Measurements from ENCODE around the gene RAD51AP1.

RAD51AP1 gene

DNA sequence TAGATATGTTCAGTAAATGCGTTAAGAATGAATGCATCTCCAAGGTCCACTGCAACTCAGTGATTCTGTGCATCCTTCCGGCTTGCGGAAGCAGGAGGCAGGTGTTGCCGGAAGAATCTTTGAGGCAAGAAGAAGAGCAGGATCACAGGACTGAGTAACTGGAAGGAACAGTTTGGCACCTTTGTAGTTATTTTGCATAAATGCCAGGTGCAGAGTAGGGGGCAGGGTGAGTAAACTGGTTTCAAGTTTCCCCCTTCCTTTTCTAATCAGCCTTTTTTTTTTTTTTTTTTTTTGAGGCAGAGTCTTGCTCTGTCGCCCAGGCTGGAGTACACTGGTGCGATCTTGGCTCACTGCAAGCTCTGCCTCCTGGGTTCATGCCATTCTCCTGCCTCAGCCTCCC is 45.6 kb downstream of the RAD51AP1 start:
- ChIA-PET POLR2A (no interaction called here), CTCF (no interaction called here)
- DNase-seq (ENCODE audit: extremely low spot score): no peak
- TF ChIP-seq ELF4 (IDR thresholded peaks at IDR 0.05) (no peak), TARDBP (IDR thresholded peaks at IDR 0.05) (no peak), CTBP1 (IDR thresholded peaks at IDR 0.05; ENCODE audit: borderline replicate concordance) (no peak), SP1 (IDR thresholded peaks at IDR 0.05) (no peak), SUZ12 (IDR thresholded peaks at IDR 0.05) (no peak), ARNT (IDR thresholded peaks at IDR 0.05) (no peak), FOXK2 (IDR thresholded peaks at IDR 0.05) (no peak), L3MBTL2 (conservative IDR thresholded peaks at IDR 0.05) (no peak), PKNOX1 (IDR thresholded peaks at IDR 0.05) (no peak)

DNA sequence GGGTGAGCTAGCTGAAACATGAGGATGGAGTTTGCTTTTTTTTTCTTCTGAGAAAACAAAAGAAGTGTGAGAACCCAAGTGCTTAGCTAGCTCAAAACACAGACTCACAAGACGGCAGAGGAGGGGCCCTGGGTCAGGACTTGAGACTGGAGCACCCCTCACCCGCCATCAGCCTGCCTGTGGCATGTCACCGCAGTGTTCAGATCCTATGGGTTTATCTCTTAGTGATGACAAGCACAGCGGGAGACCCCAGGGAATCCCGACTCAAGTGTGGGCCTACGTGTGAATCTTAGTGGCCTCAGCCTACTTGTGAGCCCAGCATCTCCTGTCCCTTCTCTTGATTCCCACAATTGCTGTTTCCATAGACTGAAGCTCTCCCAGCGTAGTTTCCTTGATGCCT is 46.2 kb downstream of the RAD51AP1 start:
- CTCF ChIA-PET: no interaction called here
- POLR2A ChIA-PET: no interaction called here
- no peak for DNase-seq (ENCODE audit: extremely low spot score)
- TF ChIP-seq PKNOX1 (IDR thresholded peaks at IDR 0.05) (no peak), ZNF384 (IDR thresholded peaks at IDR 0.05) (no peak), FOXA1 (IDR thresholded peaks at IDR 0.05) (no peak), TARDBP (IDR thresholded peaks at IDR 0.05) (no peak)

DNA sequence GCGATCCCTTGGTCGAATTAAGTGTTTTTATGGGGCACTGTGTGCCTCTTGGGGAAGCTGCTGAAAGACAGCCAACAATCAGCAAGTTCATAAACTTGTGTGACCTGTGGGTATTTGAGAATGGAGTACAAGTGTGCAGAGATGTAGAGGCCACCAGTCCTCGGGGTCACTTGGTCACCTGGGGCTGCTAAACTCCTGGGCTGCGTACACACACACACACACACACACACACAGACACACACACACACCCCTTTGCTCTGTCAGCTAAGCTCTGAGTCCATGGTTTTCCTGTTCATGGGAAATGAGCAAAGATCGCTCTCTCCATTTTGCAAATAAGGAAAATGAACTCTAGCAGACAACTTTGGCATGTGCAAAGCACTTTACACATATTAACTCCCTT is 47.8 kb downstream of the RAD51AP1 start:
- ChIA-PET POLR2A (no interaction called here), CTCF (interaction anchor here (0.7 kb wide), 1 partner anchor 10 kb away, joined by 3 read pairs; no protein-coding TSS in a partner anchor)
- no peak for DNase-seq (ENCODE audit: extremely low spot score)
- TF ChIP-seq SP1 (IDR thresholded peaks at IDR 0.05) (no peak), ZNF384 (IDR thresholded peaks at IDR 0.05) (no peak), HDGF (IDR thresholded peaks at IDR 0.05; ENCODE audit: borderline replicate concordance) (no peak), FOXA1 (IDR thresholded peaks at IDR 0.05) (no peak), CTBP1 (IDR thresholded peaks at IDR 0.05; ENCODE audit: borderline replicate concordance) (no peak), NFRKB (IDR thresholded peaks at IDR 0.05) (no peak)

DNA sequence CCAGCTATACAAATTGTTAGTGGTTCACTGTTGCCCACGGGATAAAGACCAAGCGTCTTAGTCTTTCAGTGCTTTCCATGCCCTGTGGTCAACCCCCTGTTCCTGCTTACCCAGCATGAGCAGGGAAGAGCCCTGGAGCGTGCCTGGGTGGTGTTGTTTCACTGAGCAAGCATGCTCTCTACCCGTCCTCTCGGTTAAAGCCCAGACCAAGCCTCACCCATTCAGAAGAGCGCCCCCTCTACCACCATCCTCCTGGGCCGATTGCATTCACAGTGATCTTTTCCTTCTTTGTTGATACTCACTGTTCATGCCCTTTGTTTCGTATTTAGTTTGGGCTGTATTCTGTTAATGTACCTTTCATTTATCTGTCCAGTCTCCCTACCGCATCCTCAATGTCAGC is 48.4 kb downstream of the RAD51AP1 start:
- no peak for DNase-seq (ENCODE audit: extremely low spot score)
- CTCF ChIA-PET: interaction anchor here (1.5 kb wide), 1 partner anchor 18 kb away, joined by 4 read pairs; no protein-coding TSS in a partner anchor
- no peak for TF ChIP-seq SUZ12 (IDR thresholded peaks at IDR 0.05)
- no peak for TF ChIP-seq FOXM1 (IDR thresholded peaks at IDR 0.05; ENCODE audit: borderline replicate concordance)
- no peak for TF ChIP-seq TARDBP (IDR thresholded peaks at IDR 0.05)
- TF ChIP-seq ZNF384 (IDR thresholded peaks at IDR 0.05): no peak
- TF ChIP-seq SP1 (IDR thresholded peaks at IDR 0.05): no peak
- no peak for TF ChIP-seq CTBP1 (IDR thresholded peaks at IDR 0.05; ENCODE audit: borderline replicate concordance)
- TF ChIP-seq LEF1 (IDR thresholded peaks at IDR 0.05; ENCODE audit: borderline replicate concordance): no peak
- no peak for TF ChIP-seq L3MBTL2 (conservative IDR thresholded peaks at IDR 0.05)
- TF ChIP-seq FOXA1 (IDR thresholded peaks at IDR 0.05): no peak
- no peak for TF ChIP-seq BHLHE40 (IDR thresholded peaks at IDR 0.05; ENCODE audit: borderline replicate concordance)
- TF ChIP-seq ELF4 (IDR thresholded peaks at IDR 0.05): no peak
- no peak for TF ChIP-seq NFRKB (IDR thresholded peaks at IDR 0.05)
- no peak for TF ChIP-seq PKNOX1 (IDR thresholded peaks at IDR 0.05)
- no peak for TF ChIP-seq FOXK2 (IDR thresholded peaks at IDR 0.05)
- no peak for TF ChIP-seq HDGF (IDR thresholded peaks at IDR 0.05; ENCODE audit: borderline replicate concordance)
- POLR2A ChIA-PET: no interaction called here

- no peak for DNase-seq (ENCODE audit: extremely low spot score)
- ChIA-PET POLR2A (interaction anchor here (1.2 kb wide), 1 partner anchor 60 kb away, joined by 3 read pairs; the partner anchor contains the start of genes AKAP3 and NDUFA9), CTCF (no interaction called here)
- TF ChIP-seq NFRKB (IDR thresholded peaks at IDR 0.05) (no peak), HDGF (IDR thresholded peaks at IDR 0.05; ENCODE audit: borderline replicate concordance) (no peak), LEF1 (IDR thresholded peaks at IDR 0.05; ENCODE audit: borderline replicate concordance) (no peak), SP1 (IDR thresholded peaks at IDR 0.05) (no peak), FOXA1 (IDR thresholded peaks at IDR 0.05) (no peak), CTBP1 (IDR thresholded peaks at IDR 0.05; ENCODE audit: borderline replicate concordance) (no peak), SUZ12 (IDR thresholded peaks at IDR 0.05) (no peak), ELF4 (IDR thresholded peaks at IDR 0.05) (no peak), ZNF384 (IDR thresholded peaks at IDR 0.05) (no peak)
Measured at GRCh38 chr12:4588916-4589315, 50.2 kb downstream of the RAD51AP1 start.

DNA sequence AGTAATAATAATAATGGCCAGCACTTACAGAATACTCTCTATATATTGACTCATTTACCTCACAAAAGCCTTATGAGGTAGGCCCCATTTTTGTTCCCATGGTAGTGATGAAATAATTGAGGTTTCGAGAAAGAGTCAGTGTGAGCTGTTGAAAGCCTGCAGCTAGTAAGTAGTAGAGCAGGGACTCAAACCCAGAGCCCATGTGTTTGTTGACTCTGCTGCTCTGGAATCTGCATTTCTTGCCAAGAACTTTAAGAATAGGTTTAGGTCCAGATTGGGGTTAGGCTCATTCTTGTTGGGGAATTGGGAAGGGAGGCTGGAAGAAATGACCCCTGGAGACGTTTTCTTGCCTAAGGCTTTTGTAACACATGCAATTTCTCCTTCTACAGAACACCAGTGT is 51.3 kb downstream of the RAD51AP1 start:
- no peak for TF ChIP-seq BHLHE40 (IDR thresholded peaks at IDR 0.05; ENCODE audit: borderline replicate concordance)
- TF ChIP-seq HDGF (IDR thresholded peaks at IDR 0.05; ENCODE audit: borderline replicate concordance): no peak
- ChIA-PET CTCF (interaction anchor here (1.1 kb wide), 1 partner anchor 14 kb away, joined by 3 read pairs; no protein-coding TSS in a partner anchor), POLR2A (no interaction called here)
- DNase-seq (ENCODE audit: extremely low spot score): no peak

- POLR2A ChIA-PET: interaction anchor here (1.1 to 2.5 kb wide), 2 partner anchors 14 to 57 kb away, joined by 4 to 9 read pairs; partner anchors contain the start of genes AKAP3 and NDUFA9
- no peak for DNase-seq (ENCODE audit: extremely low spot score)
- CTCF ChIA-PET: no interaction called here
- TF ChIP-seq PKNOX1 (IDR thresholded peaks at IDR 0.05) (no peak), FOXK2 (IDR thresholded peaks at IDR 0.05) (no peak), FOXM1 (IDR thresholded peaks at IDR 0.05; ENCODE audit: borderline replicate concordance) (no peak)
Measured at GRCh38 chr12:4591180-4591687, 52.5 kb downstream of the RAD51AP1 start.
